Caco-2 (cell line): ENCODE data around the gene CRTC1. TPM values are rescaled to one million over a fixed set of nuclear protein-coding genes. Genes with fewer than 3 reads are reported as not detected.

ENCODE experiments used
- BruUV-seq: library from RNA; stranded (reverse); fragments of 400-500 nt; replicated peaks from 2 replicates; lab custom pipeline; 2021; lab: Mats Ljungman, UMichigan
- CTCF ChIA-PET: fragments of 300-600 bp; sonication (Branson Sonifier 250); formaldehyde crosslinking; loops from one replicate; lab custom pipeline; 2022; ENCODE audit warnings: antibody characterized with exemption; lab: Charles Lee
- POLR2A ChIA-PET: fragments of 300-600 bp; sonication (Branson Sonifier 250); formaldehyde crosslinking; loops from one replicate; lab custom pipeline; 2022; ENCODE audit warnings: antibody characterized with exemption; lab: Charles Lee
- DNase-seq, 2 experiments: peaks; one replicate each; pipeline versions ENCODE4 v3.0.0 to v3.0.0-alpha.2; 2020 to 2022
- H3K27me3 ChIP-seq: replicated peaks from 2 replicates; pipeline ENCODE4 v1.6.0; 2011; ENCODE audit warnings: low read length; ENCODE audit not compliant: control insufficient read depth, insufficient read depth
- H3K36me3 ChIP-seq: 2 replicates; pipeline ENCODE4 v1.5.1; 2011; ENCODE audit warnings: low read length; ENCODE audit not compliant: control insufficient read depth, insufficient read depth
- H3K4me1 ChIP-seq: fragments of 250-450 bp; sonication (Bioruptor Pico); 2 replicates; pipeline ENCODE4 v1.5.1; 2020; ENCODE audit warnings: mild to moderate bottlenecking
- H3K4me3 ChIP-seq: 2 replicates; pipeline ENCODE4 v1.5.1; 2011; ENCODE audit warnings: low read depth, mild to moderate bottlenecking, control low read depth, low read length
- H3K9me3 ChIP-seq: fragments of 250-450 bp; sonication (Bioruptor Pico); 2 replicates; pipeline ENCODE4 v1.5.1; 2020; ENCODE audit warnings: mild to moderate bottlenecking, moderate library complexity
- H3K27ac Mint-ChIP-seq: one replicate; pipeline ENCODE4 v1.8.0; 2022; ENCODE audit warnings: mixed read lengths; ENCODE audit not compliant: unreplicated experiment
- H3K27me3 Mint-ChIP-seq: one replicate; pipeline ENCODE4 v1.8.0; 2022; ENCODE audit warnings: mixed read lengths; ENCODE audit not compliant: insufficient read depth, unreplicated experiment
- H3K36me3 Mint-ChIP-seq: one replicate; pipeline ENCODE4 v1.8.0; 2022; ENCODE audit warnings: mild to moderate bottlenecking, mixed read lengths; ENCODE audit not compliant: insufficient read depth, unreplicated experiment
- H3K4me1 Mint-ChIP-seq: one replicate; pipeline ENCODE4 v1.8.0; 2022; ENCODE audit warnings: low read depth, mixed read lengths; ENCODE audit not compliant: unreplicated experiment
- H3K4me3 Mint-ChIP-seq: one replicate; pipeline ENCODE4 v1.8.0; 2022; ENCODE audit warnings: mild to moderate bottlenecking, moderate library complexity, mixed read lengths; ENCODE audit not compliant: unreplicated experiment
- H3K9me3 Mint-ChIP-seq: one replicate; pipeline ENCODE4 v1.8.0; 2022; ENCODE audit warnings: mixed read lengths; ENCODE audit not compliant: unreplicated experiment
- intact Hi-C: fragments of 100-400 bp; cut with micrococcal nuclease; formaldehyde crosslinking; loops from one replicate; pipeline ENCODE4 v1.10.0; 2022; ENCODE audit not compliant: unreplicated experiment
- total RNA-seq: library from RNA; stranded (reverse); gene quantifications from 2 replicates; pipeline ENCODE4 v1.2.3, GENCODE V29; 2022
- TF ChIP-seq, protein P1 (sequence below), 2 experiments: fragments of 200-600 bp in 1 of 2; IDR thresholded peaks; 1 replicate in 1 of 2; 2 replicates in 1 of 2; pipeline versions ENCODE4 v1.5.1 to v1.8.0; 2011 to 2022; ENCODE audit warnings: antibody characterized with exemption in 1 of 2, control low read depth in 1 of 2, inconsistent platforms in 1 of 2, low read depth in 1 of 2, low read length in 1 of 2, mild to moderate bottlenecking in 1 of 2, moderate library complexity in 1 of 2; ENCODE audit not compliant: insufficient read depth in 1 of 2, severe bottlenecking in 1 of 2, unreplicated experiment in 1 of 2

CRTC1 gene
- total RNA-seq, 1 experiment from 2014 or later = 13.8 TPM

- Mint-ChIP-seq H3K36me3 (no peaks in the 10 kb centered on the region), H3K27me3 (no peaks in the 10 kb centered on the region), H3K4me3 (peak overlapping the region; percentile 84), H3K4me1 (no peaks in the 10 kb centered on the region), H3K9me3 (no peaks in the 10 kb centered on the region), H3K27ac (peak overlapping the region; percentile 63)
- H3K27me3 ChIP-seq = no peaks in the 10 kb centered on the region
- H3K4me1 ChIP-seq = peaks cover 6% of the 10 kb centered on the region
- H3K4me3 ChIP-seq = peak overlapping the region; percentile 92
- POLR2A ChIA-PET = no interaction called here
- intact Hi-C loops = no loop called here
- TF ChIP-seq, protein P1, sequence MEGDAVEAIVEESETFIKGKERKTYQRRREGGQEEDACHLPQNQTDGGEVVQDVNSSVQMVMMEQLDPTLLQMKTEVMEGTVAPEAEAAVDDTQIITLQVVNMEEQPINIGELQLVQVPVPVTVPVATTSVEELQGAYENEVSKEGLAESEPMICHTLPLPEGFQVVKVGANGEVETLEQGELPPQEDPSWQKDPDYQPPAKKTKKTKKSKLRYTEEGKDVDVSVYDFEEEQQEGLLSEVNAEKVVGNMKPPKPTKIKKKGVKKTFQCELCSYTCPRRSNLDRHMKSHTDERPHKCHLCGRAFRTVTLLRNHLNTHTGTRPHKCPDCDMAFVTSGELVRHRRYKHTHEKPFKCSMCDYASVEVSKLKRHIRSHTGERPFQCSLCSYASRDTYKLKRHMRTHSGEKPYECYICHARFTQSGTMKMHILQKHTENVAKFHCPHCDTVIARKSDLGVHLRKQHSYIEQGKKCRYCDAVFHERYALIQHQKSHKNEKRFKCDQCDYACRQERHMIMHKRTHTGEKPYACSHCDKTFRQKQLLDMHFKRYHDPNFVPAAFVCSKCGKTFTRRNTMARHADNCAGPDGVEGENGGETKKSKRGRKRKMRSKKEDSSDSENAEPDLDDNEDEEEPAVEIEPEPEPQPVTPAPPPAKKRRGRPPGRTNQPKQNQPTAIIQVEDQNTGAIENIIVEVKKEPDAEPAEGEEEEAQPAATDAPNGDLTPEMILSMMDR (IDR thresholded peaks at IDR 0.05; ENCODE audit: insufficient read depth in 1 of 2, low read depth in 1 of 2, low read length in 1 of 2, severe bottlenecking in 1 of 2, unreplicated experiment in 1 of 2) = no peak
- CTCF ChIA-PET = no interaction called here
- no peaks in the 10 kb centered on the region for H3K36me3 ChIP-seq
- DNase-seq = no peak
- BruUV-seq = no TSS peak
- no peaks in the 10 kb centered on the region for H3K9me3 ChIP-seq
These were observed 620 bp downstream of the CRTC1 start for GRCh38 chr19:18683958-18684641.

DNA sequence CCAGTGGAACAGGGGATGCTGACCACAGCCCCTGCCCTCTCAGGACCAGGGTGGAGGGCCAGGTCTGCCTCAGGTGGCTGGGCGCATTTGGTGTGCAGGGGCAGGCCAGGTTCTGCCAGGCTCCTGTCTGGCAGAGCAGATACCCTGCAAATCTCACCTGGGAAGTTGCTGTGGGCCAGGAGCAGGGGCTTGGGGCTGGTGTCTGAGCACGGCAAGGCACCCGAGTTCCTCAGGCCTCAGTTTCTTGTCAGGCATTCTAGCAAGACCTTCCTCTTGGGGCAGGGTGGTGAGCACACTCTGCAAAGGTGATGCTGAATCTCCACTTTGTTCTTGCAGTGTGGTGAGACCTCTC is 1.1 kb downstream of the CRTC1 start:
- no peaks in the 10 kb centered on the region for H3K27me3 ChIP-seq
- no peaks in the 10 kb centered on the region for H3K9me3 ChIP-seq
- POLR2A ChIA-PET = no interaction called here
- CTCF ChIA-PET = interaction anchor here (0.7 kb wide), 2 partner anchors 155 to 428 kb away, joined by 3 to 4 read pairs; no protein-coding TSS in a partner anchor
- Mint-ChIP-seq H3K4me1 (no peaks in the 10 kb centered on the region), H3K4me3 (no peak overlapping the region), H3K27me3 (no peaks in the 10 kb centered on the region), H3K36me3 (no peaks in the 10 kb centered on the region), H3K27ac (no peak overlapping the region), H3K9me3 (no peaks in the 10 kb centered on the region)
- intact Hi-C loops = no loop called here
- no peak for DNase-seq
- TF ChIP-seq, protein P1 (IDR thresholded peaks at IDR 0.05; ENCODE audit: insufficient read depth in 1 of 2, low read depth in 1 of 2, low read length in 1 of 2, severe bottlenecking in 1 of 2, unreplicated experiment in 1 of 2) = no peak
- no peaks in the 10 kb centered on the region for H3K36me3 ChIP-seq
- no TSS peak for BruUV-seq
- H3K4me1 ChIP-seq = peaks cover 6% of the 10 kb centered on the region
- peak overlapping the region; percentile 92 for H3K4me3 ChIP-seq

GRCh38 chr19:18685597-18686190 is 2.2 kb downstream of the CRTC1 start:
- Mint-ChIP-seq H3K27ac (no peak overlapping the region), H3K9me3 (no peaks in the 10 kb centered on the region), H3K4me3 (no peak overlapping the region), H3K27me3 (no peaks in the 10 kb centered on the region), H3K36me3 (no peaks in the 10 kb centered on the region), H3K4me1 (no peaks in the 10 kb centered on the region)
- Histone ChIP-seq H3K4me1 (peaks cover 6% of the 10 kb centered on the region), H3K4me3 (no peak overlapping the region), H3K27me3 (no peaks in the 10 kb centered on the region), H3K36me3 (no peaks in the 10 kb centered on the region), H3K9me3 (no peaks in the 10 kb centered on the region)
- ChIA-PET POLR2A (no interaction called here), CTCF (interaction anchor here (0.6 kb wide), 1 partner anchor 98 kb away, joined by 3 read pairs; no protein-coding TSS in a partner anchor)
- TF ChIP-seq, protein P1 (IDR thresholded peaks at IDR 0.05; ENCODE audit: insufficient read depth in 1 of 2, low read depth in 1 of 2, low read length in 1 of 2, severe bottlenecking in 1 of 2, unreplicated experiment in 1 of 2) = no peak
- no peak for DNase-seq
- intact Hi-C loops = no loop called here
- BruUV-seq = TSS peak; percentile 38
